NCI-H187 (cell line): Measurements from ENCODE around the gene GUCY2C.

Source experiments
- DNase-seq, 2 experiments: peaks; one replicate each; lab custom pipeline; 2025; lab: John Stamatoyannopoulos, UW

GUCY2C gene

GRCh38 chr12:14570231-14570630, 126.2 kb downstream of the GUCY2C start:
- DNase-seq = no peak

GRCh38 chr12:14567351-14568162, 128.8 kb downstream of the GUCY2C start, which contains the start of gene PLBD1:
Gene PLBD1, minus strand, starts transcription at chr12:14567883. Its CDS starts 187 bp downstream, at chr12:14567696.
- no peak for DNase-seq

GRCh38 chr12:14564336-14564959, 132.0 kb downstream of the GUCY2C start:
- DNase-seq = no peak

GRCh38 chr12:14563046-14563445, 133.4 kb downstream of the GUCY2C start:
- no peak for DNase-seq
